H7 (cell line): ENCODE measurements around the gene ALG9. TPM values are rescaled to one million over a fixed set of nuclear protein-coding genes. Genes with fewer than 3 reads are reported as not detected.

ENCODE experiments used
- DNase-seq: peaks from one replicate; pipeline ENCODE4 v3.0.0; 2012
- H3K27me3 ChIP-seq: 2 replicates; pipeline ENCODE4 v1.6.0; 2011; ENCODE audit warnings: mild to moderate bottlenecking, low read length; ENCODE audit not compliant: control insufficient read depth, insufficient read depth
- H3K36me3 ChIP-seq: replicated peaks from 2 replicates; pipeline ENCODE4 v1.5.1; 2011; ENCODE audit warnings: low read length; ENCODE audit not compliant: control insufficient read depth, insufficient read depth
- H3K4me3 ChIP-seq: 2 replicates; pipeline ENCODE4 v1.5.1; 2011; ENCODE audit warnings: low read depth, mild to moderate bottlenecking, control low read depth, low read length, moderate library complexity; ENCODE audit not compliant: insufficient read depth
- total RNA-seq: library from RNA; depleted of rRNA; stranded (reverse); fragments of >200 nt; shearing (Covaris generic); gene quantifications from 2 replicates; pipeline ENCODE4 v1.2.3, GENCODE V29; 2014; rRNA removed

ALG9 gene
- total RNA-seq: 17.4 and 23.3 TPM in 2 replicates

GRCh38 chr11:111870886-111871692, at the start of gene ALG9:
TSS of gene ALG9 (minus strand) at chr11:111871581. CDS start at chr11:111871482, 99 bp downstream.
- H3K27me3 ChIP-seq: no peaks in the 10 kb centered on the region
- H3K4me3 ChIP-seq: peak within 1 kb of the TSS; percentile 74
- peak; percentile 95 for DNase-seq
- H3K36me3 ChIP-seq: peaks cover 3% of the 10 kb centered on the region

- H3K27me3 ChIP-seq: no peaks in the 10 kb centered on the region
- DNase-seq: no peak
- no peak overlapping the region for H3K4me3 ChIP-seq
- no peaks in the 10 kb centered on the region for H3K36me3 ChIP-seq
Observed at GRCh38 chr11:111920908-111921307, 49.5 kb upstream of the ALG9 start.

- peak within 1 kb of the TSS; percentile 11; the same call in 1 of the 2 replicates for H3K4me3 ChIP-seq
- peak; percentile 84 for DNase-seq
- H3K36me3 ChIP-seq: no peaks in the 10 kb centered on the region
- no peaks in the 10 kb centered on the region; the same call in 1 of the 2 replicates for H3K27me3 ChIP-seq
Observed at GRCh38 chr11:111918390-111919256, 47.2 kb upstream of the ALG9 start, which contains the start of gene C11orf52. TSS of gene C11orf52 (plus strand) at chr11:111918913. CDS start at chr11:111918973, 60 bp downstream.

GRCh38 chr11:111917788-111918187, 46.4 kb upstream of the ALG9 start:
- no peak overlapping the region for H3K4me3 ChIP-seq
- no peak for DNase-seq
- no peaks in the 10 kb centered on the region for H3K36me3 ChIP-seq
- H3K27me3 ChIP-seq: no peaks in the 10 kb centered on the region; the same call in 1 of the 2 replicates

- Histone ChIP-seq H3K4me3 (no peak overlapping the region), H3K27me3 (no peaks in the 10 kb centered on the region; the same call in 1 of the 2 replicates), H3K36me3 (no peaks in the 10 kb centered on the region)
- DNase-seq: no peak
Observed at GRCh38 chr11:111917312-111917711, 45.9 kb upstream of the ALG9 start.

- H3K27me3 ChIP-seq: no peaks in the 10 kb centered on the region; the same call in 1 of the 2 replicates
- H3K4me3 ChIP-seq: no peak overlapping the region
- H3K36me3 ChIP-seq: no peaks in the 10 kb centered on the region
- DNase-seq: no peak
Observed at GRCh38 chr11:111916768-111917167, 45.4 kb upstream of the ALG9 start.

GRCh38 chr11:111913997-111914396, 42.6 kb upstream of the ALG9 start:
- no peaks in the 10 kb centered on the region; the same call in 1 of the 2 replicates for H3K27me3 ChIP-seq
- H3K4me3 ChIP-seq: no peak overlapping the region
- no peaks in the 10 kb centered on the region for H3K36me3 ChIP-seq
- DNase-seq: no peak

GRCh38 chr11:111913031-111913861, 41.9 kb upstream of the ALG9 start:
- Histone ChIP-seq H3K4me3 (no peak overlapping the region), H3K36me3 (no peaks in the 10 kb centered on the region), H3K27me3 (no peaks in the 10 kb centered on the region; the same call in 1 of the 2 replicates)
- no peak for DNase-seq

- H3K4me3 ChIP-seq: no peak within 1 kb of the TSS
- no peaks in the 10 kb centered on the region; the same call in 1 of the 2 replicates for H3K27me3 ChIP-seq
- peak; percentile 53 for DNase-seq
- no peaks in the 10 kb centered on the region for H3K36me3 ChIP-seq
Observed at GRCh38 chr11:111912535-111912934, 41.2 kb upstream of the ALG9 start, which contains the start of gene HSPB2. TSS of gene HSPB2 (plus strand) at chr11:111912734. CDS start at chr11:111912830, 96 bp downstream.

- peak; percentile 48 for DNase-seq
- no peaks in the 10 kb centered on the region; the same call in 1 of the 2 replicates for H3K27me3 ChIP-seq
- no peaks in the 10 kb centered on the region for H3K36me3 ChIP-seq
- H3K4me3 ChIP-seq: no peak within 1 kb of the TSS
Observed at GRCh38 chr11:111911563-111912401, 40.4 kb upstream of the ALG9 start, which contains the start of gene CRYAB. TSS of gene CRYAB (minus strand) at chr11:111911770. CDS start at chr11:111911724, 46 bp downstream.

GRCh38 chr11:111910676-111911562, 39.5 kb upstream of the ALG9 start:
- H3K4me3 ChIP-seq: no peak overlapping the region
- no peak for DNase-seq

GRCh38 chr11:111909378-111909777, 38.0 kb upstream of the ALG9 start:
- H3K27me3 ChIP-seq: no peaks in the 10 kb centered on the region; the same call in 1 of the 2 replicates
- no peak overlapping the region for H3K4me3 ChIP-seq
- no peak for DNase-seq
- H3K36me3 ChIP-seq: no peaks in the 10 kb centered on the region

More at GRCh38 chr11:111910676-111911562, 39.5 kb upstream of the ALG9 start:
- no peaks in the 10 kb centered on the region; the same call in 1 of the 2 replicates for H3K27me3 ChIP-seq
- H3K36me3 ChIP-seq: no peaks in the 10 kb centered on the region
